ENCODE results near the gene ENAH. TPM values are rescaled to one million over a fixed set of nuclear protein-coding genes. Genes with fewer than 3 reads are reported as not detected.

ENAH gene
- total and polyA plus RNA-seq, 4 donors: 15.5 to 89.4 (median 48.4) TPM

GRCh38 chr1:225506727-225507126, 146.2 kb downstream of the ENAH start:
- H3K27ac ChIP-seq (ENCODE audit: low read depth in 1 of 2, low read length in 1 of 2): no peak overlapping the region
- H3K4me1 ChIP-seq (ENCODE audit: control insufficient read depth in 5 of 5, insufficient read depth in 5 of 5, low read length in 5 of 5): peaks cover 0 to 12% (median 0%) of the 10 kb centered on the region in 5 donors
- TF ChIP-seq CTCF (IDR thresholded peaks at IDR 0.05; ENCODE audit: control extremely low read depth, extremely low read depth): no peak
- H3K36me3 ChIP-seq (ENCODE audit: control insufficient read depth in 4 of 4, insufficient read depth in 4 of 4, low read length in 4 of 4): peaks cover 0 to 35% (median 9%) of the 10 kb centered on the region in 4 donors
- 92 to 97% methylated on average over 1 of the region's 1 CpG for WGBS, 2 donors
- DNase-seq (no peak), ATAC-seq (ENCODE audit: insufficient read depth, low FRiP score) (no peak)
- no peaks in the 10 kb centered on the region for H3K27me3 ChIP-seq (ENCODE audit: control insufficient read depth in 3 of 3, insufficient read depth in 3 of 3, low read length in 2 of 3)
- H3K4me3 ChIP-seq: no peak overlapping the region
- no peak overlapping the region for H3K9ac ChIP-seq (ENCODE audit: insufficient read depth in 1 of 2, low read length in 2 of 2)
- H3K9me3 ChIP-seq (ENCODE audit: control insufficient read depth in 4 of 4, insufficient read depth in 3 of 4, low read length in 3 of 4): no peaks in the 10 kb centered on the region

GRCh38 chr1:225504776-225505175, 148.1 kb downstream of the ENAH start:
- TF ChIP-seq CTCF (IDR thresholded peaks at IDR 0.05; ENCODE audit: control extremely low read depth, extremely low read depth): no peak
- no peak overlapping the region for H3K4me3 ChIP-seq
- DNase-seq (no peak), ATAC-seq (ENCODE audit: insufficient read depth, low FRiP score) (no peak)
- H3K36me3 ChIP-seq (ENCODE audit: control insufficient read depth in 4 of 4, insufficient read depth in 4 of 4, low read length in 4 of 4): peaks cover 0 to 36% (median 10%) of the 10 kb centered on the region in 4 donors
- no peaks in the 10 kb centered on the region for H3K27me3 ChIP-seq (ENCODE audit: control insufficient read depth in 3 of 3, insufficient read depth in 3 of 3, low read length in 2 of 3)
- H3K9me3 ChIP-seq (ENCODE audit: control insufficient read depth in 4 of 4, insufficient read depth in 3 of 4, low read length in 3 of 4): no peaks in the 10 kb centered on the region
- H3K9ac ChIP-seq (ENCODE audit: insufficient read depth in 1 of 2, low read length in 2 of 2): no peak overlapping the region
- H3K4me1 ChIP-seq (ENCODE audit: control insufficient read depth in 5 of 5, insufficient read depth in 5 of 5, low read length in 5 of 5): peaks cover 0 to 10% (median 0%) of the 10 kb centered on the region in 5 donors
- WGBS, 2 donors: 91% methylated on average over 2 of the region's 2 CpGs
- H3K27ac ChIP-seq (ENCODE audit: low read depth in 1 of 2, low read length in 1 of 2): no peak overlapping the region

DNA sequence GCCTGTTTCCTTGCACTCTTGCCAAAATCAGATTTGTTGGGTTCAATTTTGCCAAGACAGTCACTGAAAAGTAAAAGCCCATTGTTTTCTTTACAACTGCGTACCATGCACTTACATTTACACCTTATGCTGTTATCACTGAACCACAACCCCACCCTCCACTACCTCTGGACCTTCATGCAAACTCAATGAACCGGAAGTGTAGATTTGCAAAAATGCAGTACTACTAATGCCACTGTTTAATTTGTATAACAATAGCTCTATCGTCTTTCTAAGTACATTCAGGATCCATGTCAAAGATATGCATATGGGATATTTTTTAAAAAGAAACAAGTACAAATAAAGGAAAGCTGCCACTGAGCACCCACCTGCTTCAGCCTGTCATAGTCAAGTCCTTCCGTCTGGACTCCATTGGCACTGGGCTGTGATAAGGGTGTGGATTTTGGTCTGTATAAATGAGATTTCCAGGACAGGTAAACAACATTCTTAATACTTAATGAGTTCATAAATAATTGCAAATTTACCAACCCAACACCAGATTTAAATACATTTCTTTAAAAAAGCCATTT, 152.2 kb downstream of the ENAH start:
- no peaks in the 10 kb centered on the region for H3K27me3 ChIP-seq (ENCODE audit: control insufficient read depth in 3 of 3, insufficient read depth in 3 of 3, low read length in 2 of 3)
- no peak overlapping the region for H3K9ac ChIP-seq (ENCODE audit: insufficient read depth in 1 of 2, low read length in 2 of 2)
- DNase-seq (no peak), ATAC-seq (ENCODE audit: insufficient read depth, low FRiP score) (no peak)
- no peak overlapping the region for H3K27ac ChIP-seq (ENCODE audit: low read depth in 1 of 2, low read length in 1 of 2)
- H3K4me3 ChIP-seq: no peak overlapping the region
- TF ChIP-seq CTCF (IDR thresholded peaks at IDR 0.05; ENCODE audit: control extremely low read depth, extremely low read depth): no peak
- H3K36me3 ChIP-seq (ENCODE audit: control insufficient read depth in 4 of 4, insufficient read depth in 4 of 4, low read length in 4 of 4): peaks cover 0 to 34% (median 5%) of the 10 kb centered on the region in 4 donors
- no peaks in the 10 kb centered on the region for H3K9me3 ChIP-seq (ENCODE audit: control insufficient read depth in 4 of 4, insufficient read depth in 3 of 4, low read length in 3 of 4)
- 92 to 95% methylated on average over 4 of the region's 4 CpGs for WGBS, 2 donors
- peaks cover 0 to 5% (median 0%) of the 10 kb centered on the region in 5 donors for H3K4me1 ChIP-seq (ENCODE audit: control insufficient read depth in 5 of 5, insufficient read depth in 5 of 5, low read length in 5 of 5)

Data from lung (tissue), 12 donors.